ENCODE data around the gene MYO7B. TPM values are rescaled to one million over a fixed set of nuclear protein-coding genes. Genes with fewer than 3 reads are reported as not detected.

Gene MYO7B
- polyA plus RNA-seq, 4 donors: 0.59 to 24.5 (median 16.8) TPM

DNA sequence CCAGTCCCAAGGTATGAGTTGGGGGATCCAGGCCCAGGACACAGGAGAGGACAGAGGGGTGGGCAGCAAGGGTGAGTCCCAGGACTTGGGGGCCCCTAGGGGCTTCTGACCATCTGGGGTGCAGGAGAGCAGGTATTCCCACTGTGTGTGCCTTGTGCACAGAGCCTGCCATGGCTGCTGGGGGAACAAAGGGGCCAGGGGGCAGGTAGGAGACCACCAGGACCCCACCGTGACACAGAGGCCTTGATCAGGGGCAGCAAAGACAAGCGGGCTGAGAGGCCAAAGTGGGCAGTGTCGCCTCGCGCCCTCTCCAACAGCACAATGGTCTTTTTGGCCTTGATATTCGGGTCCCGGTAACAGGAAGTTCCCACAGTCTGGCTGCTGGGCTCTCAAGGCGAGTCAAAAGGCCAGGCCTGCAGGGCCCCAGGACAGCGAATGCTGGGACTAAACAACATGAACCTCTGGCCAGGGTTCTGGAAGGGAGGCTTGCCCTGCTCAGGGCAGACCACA lies 98.1 kb downstream of the MYO7B start:
- DNase-seq (ENCODE audit: low read depth in 4 of 4, low spot score in 3 of 4): no peak

DNA sequence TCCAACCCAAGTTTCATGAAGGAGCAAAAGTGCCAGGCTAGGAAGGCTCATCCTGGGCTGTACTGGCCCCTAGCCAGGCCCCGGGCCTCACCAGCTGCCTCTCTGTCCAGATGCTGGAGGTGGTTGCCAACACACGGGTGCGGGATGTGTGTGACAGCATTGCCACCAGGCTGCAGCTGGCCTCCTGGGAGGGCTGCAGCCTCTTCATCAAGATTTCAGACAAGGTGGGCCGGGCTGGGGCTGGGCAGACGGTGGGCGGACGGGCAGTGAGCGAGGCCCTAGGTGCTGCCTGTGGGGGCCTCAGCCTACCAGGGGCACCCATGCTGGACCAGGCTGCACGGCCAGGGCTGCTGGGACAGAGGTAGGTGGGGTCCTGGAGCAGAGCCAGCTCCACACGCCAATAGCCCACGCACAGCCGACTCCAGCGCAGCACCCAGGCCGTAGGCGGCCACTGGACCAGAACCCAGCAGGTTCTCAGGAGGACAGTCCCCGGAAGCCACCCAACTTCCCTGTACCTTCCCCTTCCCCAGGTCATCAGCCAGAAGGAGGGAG lies 98.7 kb downstream of the MYO7B start:
- no peak for DNase-seq (ENCODE audit: low read depth in 4 of 4, low spot score in 3 of 4)

DNA sequence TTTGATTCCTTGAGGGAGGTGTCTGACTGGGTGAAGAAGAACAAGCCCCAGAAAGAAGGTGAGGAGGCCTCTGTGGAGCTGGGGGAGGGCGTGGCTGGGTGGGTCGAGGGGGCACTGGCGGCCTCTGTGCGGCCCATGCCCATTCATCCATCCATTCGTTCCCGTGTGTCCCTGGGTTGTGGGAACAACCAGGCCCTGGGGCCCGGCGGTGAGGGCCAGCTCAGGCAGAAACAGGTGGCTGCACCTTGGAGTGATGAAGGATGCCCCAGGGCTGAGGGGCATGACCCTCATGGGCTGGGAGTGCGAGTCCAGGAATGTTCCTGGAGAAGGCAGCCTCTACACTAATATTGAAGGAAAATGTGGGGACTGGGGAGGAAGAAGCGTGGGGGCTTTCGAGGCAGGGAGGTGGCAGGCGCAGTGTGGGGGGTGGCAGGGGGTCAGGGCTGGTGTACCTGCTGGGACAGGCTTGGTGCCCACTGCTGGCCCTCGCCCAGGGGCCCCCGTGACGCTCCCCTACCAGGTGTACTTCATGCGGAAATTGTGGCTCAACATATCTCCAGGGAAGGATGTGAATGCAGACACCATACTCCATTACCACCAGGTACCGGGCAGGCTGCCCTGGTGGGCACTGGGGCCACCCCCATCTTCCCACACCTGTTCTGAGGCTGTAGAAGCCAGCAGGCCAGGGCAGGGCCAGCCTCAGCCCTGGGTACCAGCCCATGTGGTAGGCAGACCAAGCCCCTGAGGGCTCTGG lies 99.3 kb downstream of the MYO7B start:
- no peak for DNase-seq (ENCODE audit: low read depth in 4 of 4, low spot score in 3 of 4)

DNA sequence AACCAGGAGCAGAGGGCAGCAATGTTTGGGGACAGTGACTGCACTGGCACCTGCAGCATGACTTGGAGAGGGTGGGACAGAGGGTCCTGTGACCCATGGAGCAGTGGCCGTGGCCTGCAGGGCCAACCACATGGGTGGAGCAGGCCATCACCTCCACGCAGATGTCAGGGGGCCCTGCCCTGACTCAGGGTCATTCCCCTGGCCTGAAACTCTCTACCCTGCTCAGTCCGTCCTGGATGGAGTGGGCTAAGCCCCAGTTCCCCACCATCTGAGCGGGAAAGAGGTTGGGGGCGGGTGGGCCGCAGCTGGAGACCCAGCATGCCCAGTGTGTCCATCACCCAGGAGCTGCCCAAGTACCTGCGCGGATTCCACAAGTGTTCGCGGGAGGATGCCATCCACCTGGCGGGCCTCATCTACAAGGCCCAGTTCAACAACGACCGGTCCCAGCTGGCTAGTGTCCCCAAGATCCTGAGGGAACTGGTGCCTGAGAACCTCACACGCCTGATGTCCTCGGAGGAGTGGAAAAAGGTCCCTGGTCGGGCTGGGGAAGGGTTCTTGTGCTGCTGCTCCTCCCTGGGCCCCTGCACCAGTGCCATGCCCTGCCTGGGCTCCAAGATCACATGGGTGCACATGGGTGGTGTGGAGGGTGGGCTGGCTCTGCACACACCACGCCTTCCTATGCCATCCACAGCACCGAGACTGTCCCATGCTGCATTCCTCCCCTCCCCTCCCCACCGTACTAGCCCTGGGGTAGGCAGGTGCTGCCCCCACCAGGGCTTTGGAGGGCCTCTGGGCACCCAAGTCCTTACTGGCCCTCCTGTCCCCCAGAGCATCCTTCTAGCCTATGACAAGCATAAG lies 100.1 kb downstream of the MYO7B start:
- no peak for DNase-seq (ENCODE audit: low read depth in 4 of 4, low spot score in 3 of 4)

DNA sequence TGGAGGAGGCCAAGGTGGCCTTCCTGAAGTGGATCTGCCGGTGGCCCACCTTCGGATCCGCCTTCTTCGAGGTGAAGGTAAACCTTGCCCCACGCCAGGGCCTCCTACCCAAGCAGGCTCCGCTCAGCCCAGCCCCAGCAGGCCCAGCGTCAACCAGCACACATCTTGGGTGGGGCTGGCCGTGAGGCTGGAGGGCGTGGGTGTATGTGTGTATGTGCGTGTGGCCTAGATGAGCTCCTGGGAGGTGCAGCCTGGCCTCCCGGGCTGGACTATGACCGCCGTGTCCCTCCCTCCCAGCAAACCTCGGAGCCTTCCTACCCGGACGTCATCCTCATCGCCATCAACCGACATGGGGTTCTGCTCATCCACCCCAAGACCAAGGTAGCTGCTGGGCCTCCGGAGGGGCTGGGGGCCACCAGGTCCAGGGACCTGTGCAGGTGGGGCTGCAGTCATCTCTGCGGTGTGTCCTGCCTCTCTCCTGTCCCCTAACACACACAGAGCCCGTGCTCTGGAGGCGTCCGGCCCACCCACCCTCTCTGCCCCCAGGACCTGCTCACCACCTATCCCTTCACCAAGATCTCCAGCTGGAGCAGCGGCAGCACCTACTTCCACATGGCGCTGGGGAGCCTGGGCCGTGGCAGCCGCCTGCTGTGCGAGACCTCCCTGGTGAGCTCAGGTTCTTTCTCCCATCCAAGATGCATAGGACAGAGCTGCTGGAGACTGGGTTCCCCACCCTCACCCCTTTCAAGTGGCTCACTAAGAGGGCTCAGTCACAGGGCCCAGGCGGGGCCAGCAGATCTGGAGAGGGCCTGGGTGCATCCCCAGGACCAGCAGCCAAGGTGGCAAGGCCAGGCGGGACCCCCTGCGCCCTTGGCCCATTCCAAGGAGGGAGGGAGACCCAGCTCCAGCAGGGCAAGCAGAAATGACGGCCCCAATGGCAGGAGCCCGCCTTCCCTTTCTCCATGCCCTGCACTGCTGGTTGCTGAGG lies 101.1 kb downstream of the MYO7B start:
- no peak for DNase-seq (ENCODE audit: low read depth in 4 of 4, low spot score in 3 of 4)

DNA sequence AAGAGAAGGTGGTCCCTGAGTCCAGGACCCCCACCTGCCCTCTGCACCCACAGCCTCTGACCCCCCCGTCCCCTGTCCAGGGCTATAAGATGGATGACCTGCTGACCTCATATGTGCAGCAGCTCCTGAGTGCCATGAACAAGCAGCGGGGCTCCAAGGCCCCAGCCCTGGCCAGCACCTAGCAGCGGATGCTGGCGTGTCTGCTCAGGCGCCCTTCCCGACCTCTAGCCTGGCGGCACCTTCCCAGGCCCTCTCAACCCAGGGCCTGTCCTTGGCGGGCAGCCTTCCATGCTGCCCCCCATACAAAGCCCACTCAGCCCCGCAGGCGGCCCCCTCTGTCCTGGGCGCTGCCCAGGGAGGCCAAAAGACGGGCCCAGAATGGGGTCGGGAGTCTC lies 101.8 kb downstream of the MYO7B start:
- DNase-seq (ENCODE audit: low read depth in 4 of 4, low spot score in 3 of 4): no peak

DNA sequence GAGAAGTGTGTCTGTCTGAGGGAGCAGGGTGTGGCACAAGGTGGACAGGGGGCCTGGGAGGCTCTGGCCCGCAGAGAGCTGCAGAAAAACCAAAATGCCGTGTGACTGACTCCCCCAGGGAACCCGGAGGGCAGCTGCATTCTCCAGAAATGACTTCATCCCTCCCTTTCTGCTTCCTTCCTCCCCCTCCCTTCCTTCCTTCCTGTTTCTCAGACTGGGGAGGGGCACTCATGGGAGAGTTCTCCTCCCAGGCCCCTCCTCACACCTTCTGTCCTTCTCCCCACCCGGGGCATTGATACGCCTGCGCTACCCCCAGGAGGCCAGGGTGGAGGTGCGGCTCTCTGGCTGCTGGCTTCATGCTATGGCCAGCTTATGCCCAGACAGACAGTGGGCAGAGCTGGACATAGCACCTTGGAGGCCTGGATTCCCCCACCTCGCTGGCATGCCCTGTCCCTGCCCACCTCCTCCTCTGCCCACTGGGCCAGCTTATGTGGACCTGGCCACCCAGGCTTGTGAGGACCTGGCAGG lies 102.3 kb downstream of the MYO7B start:
- peak in 2 of 4 donors; percentile 50 to 57 for DNase-seq (ENCODE audit: low read depth in 4 of 4, low spot score in 3 of 4)

DNA sequence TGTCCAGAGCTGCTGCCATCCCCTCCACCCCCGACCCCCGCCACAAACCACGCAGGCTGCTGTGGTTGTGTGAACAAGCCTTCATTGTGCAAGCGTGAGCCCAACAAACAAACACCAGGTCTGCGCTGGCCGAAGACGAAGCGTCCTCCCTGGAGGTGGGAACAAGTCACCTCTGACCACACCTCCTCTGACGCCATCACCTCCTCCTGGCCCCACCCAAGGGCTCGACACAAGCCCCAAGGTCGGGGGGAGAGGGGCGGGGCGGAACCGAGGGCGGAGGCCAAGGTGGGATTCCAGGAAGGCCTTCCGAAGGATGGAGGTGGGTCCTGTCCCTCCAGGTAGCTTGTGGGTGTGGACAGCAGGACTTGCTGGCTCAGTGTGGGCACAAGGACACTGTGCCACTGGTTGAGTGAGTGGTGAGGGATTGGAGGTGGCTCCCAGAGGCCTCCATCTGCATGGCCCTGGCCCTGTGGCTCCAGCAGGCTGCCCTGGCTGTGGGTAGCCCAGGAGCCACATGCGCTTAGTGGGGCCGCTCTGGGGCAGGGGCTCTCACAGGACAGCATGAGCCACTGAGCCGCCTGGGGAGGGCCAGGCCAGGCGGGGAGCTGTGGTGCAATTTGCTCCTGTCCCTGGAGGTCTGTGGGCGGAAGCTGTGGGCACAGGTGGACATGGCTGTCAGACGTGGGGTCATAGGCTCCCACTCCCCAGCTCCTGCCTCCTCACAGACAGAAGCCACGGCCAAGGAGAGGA lies 103.1 kb downstream of the MYO7B start:
- DNase-seq (ENCODE audit: low read depth in 4 of 4, low spot score in 3 of 4): no peak

DNA sequence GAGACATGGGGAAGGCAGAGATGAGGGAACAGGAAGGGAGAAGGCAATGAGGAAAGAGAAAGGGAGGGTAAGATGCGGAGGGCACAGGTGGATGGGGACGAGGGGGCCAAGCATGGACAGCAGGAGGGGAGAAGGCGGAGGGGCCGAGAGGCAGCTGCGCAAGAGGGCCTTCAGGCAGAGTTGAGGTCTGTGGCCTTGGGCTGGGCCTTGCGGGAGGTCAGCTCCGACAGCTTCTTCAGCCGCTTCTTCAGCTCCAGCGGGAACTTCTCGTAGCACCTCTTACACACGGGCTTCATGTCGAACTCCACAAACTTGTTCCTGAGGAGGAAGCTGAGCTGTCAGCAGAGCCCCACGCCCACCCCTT lies 103.6 kb downstream of the MYO7B start:
- DNase-seq (ENCODE audit: low read depth in 4 of 4, low spot score in 3 of 4): no peak

DNA sequence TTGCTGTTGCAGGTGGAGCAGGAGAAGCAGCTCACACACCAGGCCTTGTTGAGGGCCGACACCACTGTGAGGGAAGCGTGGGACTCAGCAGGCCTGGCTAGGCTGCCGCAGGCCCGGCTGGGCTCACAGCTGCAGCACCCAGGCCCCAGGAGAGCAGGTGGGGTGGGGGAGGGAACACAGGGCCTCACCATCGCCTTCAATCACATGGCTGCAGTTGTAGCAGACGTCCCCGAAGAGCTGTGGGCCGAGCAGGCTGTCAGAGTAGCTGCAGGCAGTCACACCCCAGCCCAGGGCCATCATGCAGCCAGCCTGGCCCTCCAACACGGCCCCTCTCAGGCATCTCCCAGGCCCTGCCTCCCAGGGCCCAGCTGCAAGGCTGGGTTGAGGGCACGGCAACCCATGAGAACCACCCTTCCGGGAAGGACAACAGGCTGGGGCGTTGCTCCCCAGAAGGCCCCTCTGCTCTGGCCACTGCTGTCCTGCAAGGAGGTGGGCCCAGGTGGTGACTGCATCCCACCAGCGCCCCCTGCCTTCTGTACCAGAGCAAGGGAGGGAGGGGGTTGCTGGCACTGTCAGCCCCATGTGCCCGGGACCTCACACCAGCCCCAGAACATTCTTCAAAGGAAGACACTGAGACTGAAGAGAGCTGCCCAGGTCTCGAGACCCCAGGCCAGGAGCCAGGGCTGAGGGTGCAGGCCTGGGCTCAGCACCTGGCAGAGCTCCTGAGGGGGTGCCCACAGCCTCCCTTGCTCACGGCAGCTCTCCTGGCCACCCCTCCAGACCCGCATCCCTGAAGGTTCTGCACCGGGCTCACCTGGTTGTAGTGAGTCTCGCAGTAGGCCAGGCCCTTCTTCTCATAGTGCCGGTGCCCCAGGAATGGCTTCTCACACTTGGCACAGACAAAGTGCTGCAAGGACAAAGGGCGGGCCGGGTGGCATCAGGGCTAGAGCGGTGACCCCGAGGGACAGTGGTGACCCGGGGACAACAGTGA lies 104.9 kb downstream of the MYO7B start:
- DNase-seq (ENCODE audit: low read depth in 4 of 4, low spot score in 3 of 4): no peak

DNA sequence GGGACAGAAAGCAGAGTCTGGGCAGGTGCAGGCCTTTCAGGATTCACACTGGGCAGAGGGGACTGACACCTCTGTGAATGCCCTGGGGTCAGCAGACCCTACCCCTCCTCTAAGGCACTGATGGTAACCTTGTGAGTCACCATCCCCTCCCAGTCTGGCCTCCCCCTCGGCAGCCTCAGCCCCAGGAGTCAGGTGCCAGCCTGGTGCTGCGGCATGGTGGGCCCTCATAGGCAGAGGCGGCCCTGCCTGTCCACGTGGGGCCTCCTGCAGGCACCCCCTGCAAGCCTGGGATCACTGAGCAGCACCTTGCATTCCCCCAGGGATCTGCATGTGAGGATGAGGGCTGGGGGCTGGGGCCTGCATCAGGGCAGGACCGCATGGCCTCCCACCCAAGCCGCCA lies 105.7 kb downstream of the MYO7B start:
- no peak for DNase-seq (ENCODE audit: low read depth in 4 of 4, low spot score in 3 of 4)

DNA sequence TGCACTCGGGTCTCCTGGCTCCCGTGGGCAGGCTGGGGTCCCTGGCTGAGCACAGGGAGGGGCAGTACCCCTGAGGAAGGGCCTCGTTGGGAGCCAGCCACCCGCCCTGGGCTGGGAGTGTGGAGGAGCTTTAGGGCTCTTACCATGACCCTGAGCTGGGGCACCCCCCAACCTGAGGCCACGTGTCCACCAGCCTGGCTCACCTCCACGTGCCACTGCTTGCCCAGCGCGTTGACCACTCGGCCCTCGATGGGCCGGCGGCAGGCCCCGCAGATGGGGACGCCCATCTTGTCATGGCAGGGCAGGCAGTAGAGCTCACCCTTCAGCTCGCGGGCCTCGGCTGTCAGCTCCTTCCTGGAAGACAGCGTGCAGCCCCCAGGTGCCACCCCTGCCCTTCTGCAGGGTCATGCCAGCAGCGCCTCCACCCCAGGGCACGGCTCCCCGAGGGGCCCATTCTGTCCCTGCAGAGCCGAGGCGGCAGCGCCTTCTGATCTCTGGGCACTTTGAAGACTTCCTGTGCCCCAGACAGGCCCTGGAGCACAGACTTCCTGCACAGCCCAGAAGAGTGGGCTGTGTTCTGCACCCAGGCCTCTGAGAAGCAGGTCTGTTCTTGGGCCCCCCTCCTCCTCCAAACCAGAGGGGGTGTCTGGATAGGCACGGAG lies 106.5 kb downstream of the MYO7B start:
- DNase-seq (ENCODE audit: low read depth in 4 of 4, low spot score in 3 of 4): no peak

DNA sequence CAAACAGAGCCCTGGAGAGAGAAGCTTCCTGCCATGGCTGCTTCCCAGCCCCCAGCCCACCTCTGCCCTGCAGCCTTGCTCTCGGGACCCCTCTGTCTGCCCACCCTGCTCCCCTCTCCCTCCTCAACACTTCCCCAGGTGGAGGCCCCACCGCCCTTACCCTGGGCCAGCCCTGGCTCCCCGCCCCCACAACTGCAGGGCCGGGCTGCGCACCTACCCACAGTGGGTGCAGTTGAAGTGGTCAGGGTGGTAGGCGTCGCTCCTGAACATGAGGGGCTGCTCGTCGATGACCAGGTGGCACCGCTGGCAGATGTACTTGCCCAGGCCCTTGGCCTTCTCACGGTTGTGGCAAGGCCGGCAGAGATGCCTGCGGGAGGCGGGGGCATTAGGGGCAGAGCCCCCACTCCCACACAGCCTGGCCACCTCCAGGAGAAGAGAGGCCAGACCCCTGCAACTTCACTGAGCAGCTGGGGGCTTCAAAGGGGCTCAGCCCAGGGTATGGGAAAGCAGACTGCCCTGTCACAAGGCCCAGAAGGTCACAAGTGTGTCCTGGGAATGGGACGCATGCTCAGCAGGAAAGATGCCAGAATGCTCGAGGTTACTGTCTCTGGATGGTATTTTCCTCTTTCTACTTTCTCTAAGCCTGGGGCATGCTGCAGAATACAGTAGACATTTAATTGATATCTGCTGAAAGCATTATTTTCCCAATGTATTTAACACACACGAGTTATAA lies 107.4 kb downstream of the MYO7B start:
- DNase-seq (ENCODE audit: low read depth in 4 of 4, low spot score in 3 of 4): no peak

DNA sequence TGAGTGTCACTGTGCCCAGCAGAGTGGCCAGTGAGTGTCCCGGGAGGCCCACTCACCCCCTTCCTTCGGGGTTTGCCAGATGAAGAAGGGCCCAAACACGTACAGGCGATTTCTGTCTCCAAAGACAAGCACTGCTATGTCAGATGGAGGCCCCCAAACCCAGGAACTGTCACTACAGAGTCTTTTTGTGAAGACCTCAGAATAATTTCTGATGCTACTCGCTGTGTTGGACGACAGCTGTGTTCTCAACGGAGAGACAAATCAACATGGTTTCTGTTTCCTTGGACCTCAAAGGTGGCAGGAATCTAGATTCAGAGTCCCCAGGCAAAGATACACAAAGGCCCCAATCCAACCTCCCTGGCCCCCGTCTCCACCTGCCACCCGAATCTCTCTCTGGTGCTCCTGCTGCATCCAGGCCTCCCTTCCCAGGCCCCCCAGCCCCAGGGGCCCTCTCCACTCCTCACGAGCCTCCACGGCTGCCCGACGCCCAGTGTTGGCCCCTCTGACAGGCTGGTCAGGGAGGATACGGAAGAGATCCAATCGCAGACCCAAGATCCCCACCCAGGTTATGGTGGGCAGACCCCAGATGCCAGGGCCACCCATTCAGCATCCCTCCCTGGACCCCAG lies 108.1 kb downstream of the MYO7B start:
- no peak for DNase-seq (ENCODE audit: low read depth in 4 of 4, low spot score in 3 of 4)

DNA sequence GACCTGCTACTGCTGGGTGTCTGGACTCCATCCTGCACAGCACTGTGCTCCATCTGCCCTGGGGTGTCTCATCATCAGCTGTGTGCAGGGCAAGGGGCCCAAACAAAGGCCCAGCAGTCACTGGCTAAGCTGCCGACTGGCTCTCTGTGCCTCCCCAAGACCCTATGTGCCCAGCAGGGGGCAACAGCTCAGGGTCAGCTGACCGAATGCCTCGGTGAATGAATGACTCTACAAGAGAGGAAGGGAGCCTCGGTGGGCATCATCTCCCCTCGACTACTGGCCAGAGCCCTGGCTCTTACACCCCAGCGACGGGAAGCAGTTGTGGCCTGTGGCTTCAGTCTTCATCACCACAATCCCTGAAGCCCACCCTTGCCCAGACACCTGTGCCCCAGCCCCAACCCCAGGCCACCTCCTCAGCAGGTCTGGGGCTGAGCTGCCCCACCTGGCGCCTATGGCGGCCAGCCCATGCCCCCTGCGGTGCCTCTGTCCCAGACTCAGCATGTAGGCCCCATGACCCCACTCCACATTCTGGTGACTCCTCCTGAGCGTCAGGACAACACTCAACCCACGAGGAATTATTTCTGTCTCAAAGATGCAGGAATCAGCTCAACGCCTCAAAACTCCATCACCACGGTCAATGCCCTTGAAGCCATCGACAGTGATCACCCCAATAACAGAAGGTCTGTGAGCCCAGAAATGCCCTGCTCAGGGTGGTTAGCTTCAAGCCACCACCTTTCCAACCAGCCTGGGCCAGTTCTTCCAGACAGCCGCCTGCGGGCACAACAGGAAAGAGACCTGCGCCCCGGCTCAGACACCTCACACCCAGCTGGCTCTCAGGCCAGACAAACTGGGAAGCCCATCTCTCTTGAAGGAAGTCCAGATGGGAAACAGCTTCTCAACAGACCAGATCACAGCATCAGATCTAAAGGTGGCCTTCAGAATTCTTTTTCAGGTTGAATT lies 108.9 kb downstream of the MYO7B start:
- DNase-seq (ENCODE audit: low read depth in 4 of 4, low spot score in 3 of 4): no peak
